GM18951 (cell line): ENCODE measurements around the gene TOPORS.
"Not testable (repeated sequence)": the region's sequence is repeated elsewhere in the genome, so short reads cannot be mapped to it uniquely, and the experiment has no call there.

Experiments used
- POLR2A ChIP-seq: IDR thresholded peaks from 4 replicates; pipeline ENCODE4 v1.6.1; 2011; ENCODE audit warnings: mild to moderate bottlenecking; ENCODE audit not compliant: insufficient read length, insufficient read depth; ENCODE audit errors: extremely low read depth
- in situ Hi-C: fragments of 300-500 bp; cut with MboI; formaldehyde crosslinking; loops from one replicate; pipeline ENCODE4 v1.12.0; 2022; ENCODE audit warnings: low sequenced_read_pairs, mixed read lengths, inconsistent platforms; ENCODE audit not compliant: unreplicated experiment

TOPORS gene

GRCh38 chr9:32552172-32552872 is at the start of gene TOPORS, which contains the start of gene SMIM27:
Gene TOPORS (minus strand): TSS chr9:32552586. CDS start chr9:32552436, 150 bp downstream.
Gene SMIM27 (plus strand): TSS chr9:32552327. CDS start chr9:32552435, 108 bp downstream.
- TF ChIP-seq POLR2A, result peak; percentile 90
- in situ Hi-C loops, result no loop called here

DNA sequence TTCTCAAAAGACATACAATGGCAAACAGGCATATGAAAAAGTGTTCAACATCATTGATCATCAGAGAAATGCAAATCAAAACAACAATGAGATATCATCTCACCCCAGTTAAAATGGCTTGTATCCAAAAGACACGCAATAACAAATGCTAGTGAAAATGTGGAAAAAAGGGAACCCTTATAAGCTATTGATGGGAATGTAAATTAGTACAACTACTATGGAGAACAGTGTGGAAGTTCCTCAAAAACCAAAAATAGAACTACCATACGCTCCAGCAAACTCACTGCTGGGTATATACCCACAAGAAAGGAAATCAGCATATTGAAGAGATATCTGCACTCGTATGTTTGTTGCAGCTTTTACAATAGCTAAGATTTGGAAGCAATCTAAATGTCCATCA is 46.6 kb upstream of the TOPORS start:
- in situ Hi-C loops, result not testable (repeated sequence)

DNA sequence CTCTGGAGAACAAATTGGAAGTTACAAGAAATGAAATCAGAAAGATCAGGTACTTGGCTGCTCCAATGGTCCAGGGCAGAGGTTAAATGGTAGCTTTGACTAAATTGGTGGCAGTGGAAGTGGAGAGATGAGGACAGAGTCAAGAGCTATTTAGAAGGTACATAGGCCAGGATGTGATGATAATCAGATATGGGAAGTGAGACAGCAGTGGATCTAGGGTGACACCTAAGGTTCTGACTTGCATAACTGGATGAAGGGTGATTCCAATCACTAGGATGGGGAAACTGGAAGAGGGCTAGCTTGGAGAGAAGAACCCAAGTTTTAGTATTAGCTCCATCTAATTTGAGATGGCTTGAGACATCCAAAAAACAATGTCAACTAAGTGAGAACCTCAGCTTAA is 44.5 kb upstream of the TOPORS start:
- no peak for TF ChIP-seq POLR2A
- in situ Hi-C loops, result no loop called here

DNA sequence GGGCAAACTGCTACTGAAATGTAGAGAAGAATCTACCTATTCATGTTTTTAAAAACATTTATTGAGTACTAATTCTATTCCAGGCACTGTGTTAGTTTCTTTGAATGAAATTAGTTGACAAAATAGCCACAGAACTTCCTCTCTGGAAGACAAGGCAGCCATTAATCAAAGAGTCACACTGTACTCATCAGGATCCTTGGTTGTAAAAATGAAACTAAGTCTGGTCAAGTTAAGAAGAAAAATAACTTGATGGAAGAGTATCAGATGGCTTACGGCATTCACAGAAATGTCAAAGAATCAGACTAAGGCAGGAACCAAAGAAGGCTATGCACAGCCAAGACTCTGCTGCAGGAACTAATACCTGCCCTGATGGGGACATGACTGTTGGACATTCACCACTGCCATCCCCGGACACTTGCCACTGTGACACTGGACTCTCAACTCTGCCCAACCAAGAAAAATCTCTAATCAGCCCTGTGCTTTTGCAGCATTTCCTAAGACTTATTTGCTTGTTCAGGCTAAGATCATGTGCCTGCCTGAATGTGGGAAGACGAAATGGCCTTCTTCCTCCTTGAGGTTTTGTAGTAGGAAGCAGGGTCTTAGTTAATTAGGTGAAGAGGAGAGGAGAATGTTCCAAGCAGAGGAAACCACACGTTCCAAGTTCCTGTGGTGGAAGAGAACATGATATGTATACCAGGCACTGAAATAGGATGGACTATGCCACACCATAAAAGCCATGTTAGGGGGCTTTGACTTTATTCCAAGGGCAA is 43.9 kb upstream of the TOPORS start:
- in situ Hi-C loops, result no loop called here

DNA sequence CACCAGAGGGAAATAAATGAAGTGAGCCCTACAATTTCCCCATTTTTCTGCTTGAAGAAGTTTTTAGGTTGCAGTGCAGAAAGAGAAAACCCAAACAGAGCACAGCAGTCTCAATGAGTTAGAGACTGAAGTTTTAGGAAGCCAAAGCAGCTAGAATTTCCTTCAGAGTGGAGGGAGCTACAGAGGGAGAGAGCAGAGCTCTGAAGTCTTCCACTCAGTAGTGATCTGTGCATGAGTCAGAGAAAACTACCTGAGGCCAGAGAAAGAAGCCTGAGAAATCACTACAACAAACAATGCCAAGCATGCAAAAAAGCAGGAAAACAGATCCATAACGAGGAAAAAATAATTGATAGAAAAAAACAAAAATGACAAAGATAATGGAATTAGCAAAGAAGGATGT is 38.5 kb upstream of the TOPORS start:
- in situ Hi-C loops, result no loop called here
- TF ChIP-seq POLR2A, result no peak

More for the DNA sequence above, 43.9 kb upstream of the TOPORS start:
- TF ChIP-seq POLR2A, result no peak

DNA sequence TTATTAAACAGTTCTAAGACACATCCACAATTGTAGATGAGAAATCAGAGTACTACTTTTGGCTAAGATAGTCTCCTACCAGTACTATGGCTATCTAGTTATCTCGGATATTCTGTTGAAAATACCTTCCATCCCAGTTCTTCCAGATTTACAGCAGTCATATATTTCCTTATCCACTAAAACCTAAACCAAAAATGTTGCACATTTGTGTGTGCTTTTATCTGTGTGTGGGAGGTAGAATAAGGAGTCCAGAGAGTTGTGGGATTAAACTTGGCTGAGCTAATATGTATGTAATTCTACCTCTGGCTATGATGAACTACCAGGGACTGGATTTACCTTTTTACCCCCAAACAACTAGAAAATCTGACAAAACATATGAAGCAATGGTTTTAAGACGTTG is 38.1 kb upstream of the TOPORS start:
- TF ChIP-seq POLR2A, result no peak
- in situ Hi-C loops, result no loop called here

- no peak for TF ChIP-seq POLR2A
- in situ Hi-C loops, result no loop called here
These were observed 36.8 kb upstream of the TOPORS start for GRCh38 chr9:32589083-32589723.

DNA sequence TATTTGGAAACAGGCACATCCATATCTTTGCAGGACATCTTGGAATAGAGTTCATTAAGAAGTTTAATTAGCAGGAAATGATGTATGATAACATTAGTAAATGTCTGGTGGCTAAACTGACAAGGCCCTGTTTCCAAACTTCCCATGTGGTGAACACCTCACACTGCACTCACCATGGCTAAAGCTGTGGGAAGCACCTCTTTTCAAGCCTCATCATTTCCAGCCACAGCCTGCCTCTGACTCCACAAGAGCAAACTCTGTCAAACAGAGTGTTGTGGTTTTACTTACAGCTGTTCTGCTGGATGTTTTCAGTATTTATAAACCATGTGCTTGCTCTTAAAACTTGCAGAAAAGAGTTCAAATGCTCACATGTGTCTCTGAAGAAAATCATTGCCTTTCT is 35.5 kb upstream of the TOPORS start:
- no peak for TF ChIP-seq POLR2A
- in situ Hi-C loops, result no loop called here

- no peak for TF ChIP-seq POLR2A
- in situ Hi-C loops, result no loop called here
These were observed 32.4 kb upstream of the TOPORS start for GRCh38 chr9:32584784-32585183.

GRCh38 chr9:32581512-32582143 is 29.2 kb upstream of the TOPORS start:
- TF ChIP-seq POLR2A, result no peak
- in situ Hi-C loops, result no loop called here

DNA sequence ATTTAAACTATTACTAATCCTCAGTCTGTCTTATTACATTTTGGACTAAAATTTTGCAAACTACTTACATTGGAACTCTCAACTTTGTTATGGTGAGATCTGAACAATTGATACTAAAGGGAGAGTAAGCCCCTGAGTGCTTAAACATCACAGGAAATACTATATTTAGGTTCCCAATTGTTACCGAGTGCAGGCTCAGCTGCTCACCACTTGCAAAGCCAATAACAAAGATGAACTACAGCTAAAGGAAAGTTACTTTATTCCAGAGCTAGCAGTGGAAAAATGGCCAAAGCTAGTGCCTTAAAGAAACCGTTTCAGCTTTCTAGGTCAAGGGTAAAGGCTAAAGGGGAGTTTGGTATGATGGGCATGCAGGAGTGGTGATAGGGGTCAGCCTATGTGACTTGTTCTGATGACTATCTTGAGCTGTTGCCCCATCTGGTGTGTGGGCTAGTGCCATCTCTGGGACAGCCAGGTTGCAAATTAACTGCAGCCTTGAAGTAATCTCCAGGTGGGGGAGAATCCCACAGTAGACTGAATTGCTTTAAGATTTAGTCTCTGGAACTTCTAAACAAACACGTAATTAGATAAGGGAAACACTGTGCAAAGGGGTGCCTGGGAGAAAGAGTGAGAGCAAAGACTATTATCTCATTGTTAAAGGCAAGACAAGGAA is 28.4 kb upstream of the TOPORS start:
- TF ChIP-seq POLR2A, result no peak
- in situ Hi-C loops, result no loop called here

GRCh38 chr9:32579706-32580331 is 27.4 kb upstream of the TOPORS start:
- no peak for TF ChIP-seq POLR2A
- in situ Hi-C loops, result loop anchor here (5.0 kb wide), 2 partner anchors 203 to 387 kb away; no protein-coding TSS in a partner anchor
